Right lobe of liver (tissue), 4 donors: ENCODE measurements around the gene PUM2.

Experiments
- CTCF ChIP-seq, 4 donors: fragments of 200-600 bp in 3 of 4; fragments of 450-650 bp in 1 of 4; IDR thresholded peaks; one replicate each; pipeline versions ENCODE4 v1.5.1 to v1.8.0; 2016 to 2022; ENCODE audit warnings: antibody characterized with exemption in 4 of 4, mild to moderate bottlenecking in 2 of 4
- POLR2A ChIP-seq: fragments of 450-650 bp; IDR thresholded peaks from one replicate; pipeline ENCODE4 v1.6.1; 2017; ENCODE audit warnings: antibody characterized with exemption, mild to moderate bottlenecking
- donor health status: DM: no; HTN: no; CAD: no.
- donor health status: DM: no; HTN: no; CAD: no.
- donor health status: DM: no; HTN: yes; CAD: no.

- TF ChIP-seq CTCF (IDR thresholded peaks at IDR 0.05) (no peak), POLR2A (no peak)
Observed at GRCh38 chr2:20203521-20204225, 147.0 kb downstream of the PUM2 start.
